C4-2B (cell line): ENCODE data around the gene THOP1.

Experiments
- H3K27ac ChIP-seq: fragments of 450-650 bp; 2 replicates; pipeline ENCODE4 v1.5.1; 2017
- ZFX ChIP-seq: fragments of 450-650 bp; IDR thresholded peaks from 2 replicates; pipeline ENCODE4 v1.6.1; 2017
- TF ChIP-seq, protein P1 (sequence below): fragments of 450-650 bp; conservative IDR thresholded peaks from 2 replicates; pipeline ENCODE4 v1.5.1; 2017; ENCODE audit warnings: mild to moderate bottlenecking

THOP1 gene

DNA sequence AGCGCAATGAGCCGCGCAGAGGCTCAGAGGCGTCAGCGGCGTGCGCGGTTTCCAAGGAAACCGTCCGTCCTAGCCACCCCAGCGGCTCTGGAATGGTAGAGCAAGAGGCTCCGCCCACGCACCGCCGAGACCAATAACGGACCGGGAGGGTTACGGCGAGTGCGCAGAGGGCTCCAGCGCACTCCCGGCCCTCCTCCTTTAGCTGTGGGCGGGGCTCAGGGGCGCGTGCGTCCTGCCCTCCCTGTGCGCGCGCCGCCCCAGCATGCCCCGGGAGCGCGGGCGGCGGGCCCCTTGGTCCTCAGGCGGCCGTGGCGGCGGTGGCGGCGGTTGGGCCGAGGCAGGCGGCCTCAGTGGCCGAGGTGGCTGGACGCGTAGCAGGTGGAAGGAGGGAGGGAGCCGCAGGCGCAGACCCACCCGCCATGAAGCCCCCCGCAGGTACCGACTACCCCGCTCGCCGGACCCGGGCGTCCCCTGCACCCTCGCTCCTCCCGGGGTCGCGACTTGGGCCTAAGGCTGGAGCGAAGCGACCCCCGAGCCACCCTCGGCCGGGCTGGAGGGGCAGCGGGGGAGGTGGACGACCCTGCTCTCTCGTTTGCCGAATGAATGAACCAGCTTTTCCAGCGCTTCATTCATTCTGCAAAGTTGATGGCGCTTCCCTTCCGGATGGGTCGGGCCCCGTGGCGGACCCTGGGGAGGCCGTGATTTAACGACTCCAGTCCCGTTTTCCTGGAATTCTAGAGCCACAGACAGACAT lies at the start of gene THOP1:
TSS of gene THOP1 (plus strand) at position 260 of the 754 bp plus-strand sequence. CDS start at position 420, 160 bp downstream.
- H3K27ac ChIP-seq, result peak within 1 kb of the TSS; percentile 97

DNA sequence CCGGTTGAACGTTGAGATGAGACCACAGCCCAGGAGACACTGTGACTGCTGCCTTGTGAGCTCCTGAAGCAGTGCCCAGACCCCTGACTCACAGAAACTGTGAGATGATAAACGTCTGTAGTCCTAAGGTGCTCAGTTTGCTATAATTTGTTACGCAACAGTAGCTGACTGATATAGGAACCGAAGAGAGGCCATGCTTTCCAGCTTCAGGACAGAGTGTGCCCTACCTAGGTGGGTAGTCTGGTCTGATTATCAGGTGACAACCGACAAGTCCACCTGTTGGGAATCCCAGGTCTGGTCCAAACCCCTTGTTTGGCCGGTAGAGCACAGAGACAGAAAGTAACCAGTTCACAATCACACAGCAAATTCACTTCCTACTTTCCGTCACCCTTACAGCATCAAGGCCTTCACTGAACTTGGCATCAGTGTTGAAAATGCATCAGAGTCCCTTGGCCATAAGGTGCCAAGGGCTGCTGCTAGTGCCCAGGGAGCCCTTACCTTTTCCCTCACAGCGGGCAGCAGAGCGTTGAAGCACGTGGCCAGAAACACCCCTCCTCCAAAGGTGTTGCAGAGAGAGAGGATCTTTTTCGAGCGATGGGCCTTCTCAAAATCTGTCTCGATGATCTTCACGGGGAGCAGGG lies 48.6 kb upstream of the THOP1 start:
- no peak for TF ChIP-seq ZFX
- TF ChIP-seq, protein P1, sequence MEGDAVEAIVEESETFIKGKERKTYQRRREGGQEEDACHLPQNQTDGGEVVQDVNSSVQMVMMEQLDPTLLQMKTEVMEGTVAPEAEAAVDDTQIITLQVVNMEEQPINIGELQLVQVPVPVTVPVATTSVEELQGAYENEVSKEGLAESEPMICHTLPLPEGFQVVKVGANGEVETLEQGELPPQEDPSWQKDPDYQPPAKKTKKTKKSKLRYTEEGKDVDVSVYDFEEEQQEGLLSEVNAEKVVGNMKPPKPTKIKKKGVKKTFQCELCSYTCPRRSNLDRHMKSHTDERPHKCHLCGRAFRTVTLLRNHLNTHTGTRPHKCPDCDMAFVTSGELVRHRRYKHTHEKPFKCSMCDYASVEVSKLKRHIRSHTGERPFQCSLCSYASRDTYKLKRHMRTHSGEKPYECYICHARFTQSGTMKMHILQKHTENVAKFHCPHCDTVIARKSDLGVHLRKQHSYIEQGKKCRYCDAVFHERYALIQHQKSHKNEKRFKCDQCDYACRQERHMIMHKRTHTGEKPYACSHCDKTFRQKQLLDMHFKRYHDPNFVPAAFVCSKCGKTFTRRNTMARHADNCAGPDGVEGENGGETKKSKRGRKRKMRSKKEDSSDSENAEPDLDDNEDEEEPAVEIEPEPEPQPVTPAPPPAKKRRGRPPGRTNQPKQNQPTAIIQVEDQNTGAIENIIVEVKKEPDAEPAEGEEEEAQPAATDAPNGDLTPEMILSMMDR, result no peak
- H3K27ac ChIP-seq, result no peak overlapping the region

More for the DNA sequence above, at the start of gene THOP1:
- TF ChIP-seq, protein P1, result no peak
- TF ChIP-seq ZFX, result peak; percentile 89; the same call in 1 of the 2 replicates

DNA sequence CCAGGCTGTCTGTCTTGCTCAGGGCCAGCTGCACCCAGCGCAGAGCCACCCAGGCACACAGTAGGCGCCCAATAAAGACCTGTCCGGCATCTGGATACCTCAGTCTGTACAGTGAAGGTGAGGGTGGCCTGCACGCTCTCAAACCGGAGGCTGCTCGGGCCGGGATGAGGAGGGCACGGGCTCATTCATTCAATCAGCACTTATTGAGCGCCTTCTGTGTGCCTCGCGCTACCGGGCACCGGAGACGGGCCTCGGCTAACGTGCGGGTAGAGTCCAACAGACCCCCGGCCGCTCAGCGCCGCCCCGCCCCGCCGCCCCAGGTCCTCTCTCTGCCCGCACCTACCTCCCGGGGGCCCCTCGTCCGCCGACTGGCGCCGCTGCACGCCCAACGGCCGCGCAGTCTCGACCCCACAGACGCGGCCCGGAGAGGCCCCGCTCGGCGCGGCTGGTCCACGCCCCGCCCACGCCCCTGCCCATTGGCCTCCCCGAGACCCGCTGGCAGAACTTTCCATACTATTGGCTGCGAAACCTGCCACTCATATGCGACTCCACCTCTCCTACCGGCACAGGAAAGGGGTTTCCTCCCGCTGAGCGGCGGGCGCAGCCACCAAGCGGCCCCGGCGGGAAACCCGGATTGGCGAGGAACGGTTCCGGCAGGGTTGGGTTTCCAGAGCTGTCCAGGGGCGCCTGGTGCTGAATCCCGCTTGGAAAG lies 45.5 kb upstream of the THOP1 start, which contains the start of gene SLC39A3:
TSS of gene SLC39A3 (minus strand) at position 416 of the 712 bp plus-strand sequence. CDS start 2,760 bp downstream, outside the sequence.
- peak within 1 kb of the TSS; percentile 69 for H3K27ac ChIP-seq
- TF ChIP-seq ZFX, result peak; percentile 73; the same call in 1 of the 2 replicates
- TF ChIP-seq, protein P1, result no peak

DNA sequence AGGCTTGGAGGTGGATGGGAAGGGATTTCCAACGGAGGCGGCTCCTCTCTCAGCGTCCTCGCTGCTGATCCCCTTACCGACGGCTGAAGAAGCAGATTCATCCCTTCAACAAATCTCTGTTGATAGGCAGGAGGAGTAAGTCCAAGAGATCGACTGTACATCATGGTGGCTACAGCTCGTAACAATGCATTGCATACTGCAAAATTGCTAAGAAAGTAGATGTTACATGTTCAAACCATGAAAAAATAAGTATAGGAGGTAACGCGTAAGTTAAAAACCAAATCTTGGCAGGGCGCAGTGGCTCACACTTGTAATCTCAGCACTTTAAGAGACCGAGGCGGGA lies 45.0 kb upstream of the THOP1 start:
- no peak overlapping the region for H3K27ac ChIP-seq
- TF ChIP-seq, protein P1, result no peak
- no peak for TF ChIP-seq ZFX

DNA sequence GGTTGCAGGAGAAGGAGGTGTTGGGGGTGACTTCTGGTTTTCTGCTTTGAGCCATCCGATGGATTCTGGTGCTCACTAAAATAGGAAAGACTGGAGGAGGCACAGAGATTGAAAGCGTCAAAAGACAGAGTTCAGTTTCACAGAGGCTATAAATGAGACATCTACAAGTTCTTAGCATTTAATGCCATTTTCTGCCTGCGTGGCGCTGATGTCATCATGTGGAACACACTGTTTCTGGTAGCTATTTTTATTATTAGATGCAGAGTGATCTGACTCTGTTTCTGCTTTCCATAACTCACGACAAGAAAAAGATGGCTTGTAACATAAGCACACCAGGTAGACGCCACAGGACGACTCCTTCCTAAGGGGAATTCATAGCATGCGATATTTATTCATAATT lies 42.2 kb upstream of the THOP1 start:
- TF ChIP-seq, protein P1, result no peak
- TF ChIP-seq ZFX, result no peak
- H3K27ac ChIP-seq, result no peak overlapping the region

DNA sequence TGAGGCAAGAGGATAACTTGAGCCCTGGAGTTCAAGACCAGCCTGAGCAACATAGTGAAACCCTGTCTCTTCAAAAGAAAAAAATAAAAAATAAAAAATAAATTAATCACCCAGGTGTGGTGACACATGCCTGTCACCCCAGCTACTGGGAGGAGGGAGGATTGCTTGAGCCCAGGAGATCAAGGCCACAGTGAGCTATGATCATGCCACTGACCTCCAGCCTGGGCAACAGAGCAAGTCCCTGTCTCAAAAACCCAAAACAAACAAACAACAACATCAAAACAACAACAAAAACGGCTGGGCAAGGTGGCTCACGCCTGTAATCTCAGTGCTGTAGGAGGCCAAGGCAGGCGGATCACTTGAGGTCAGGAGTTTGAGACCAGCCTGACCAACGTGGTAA lies 41.2 kb upstream of the THOP1 start:
- no peak overlapping the region for H3K27ac ChIP-seq
- TF ChIP-seq, protein P1, result no peak
- TF ChIP-seq ZFX, result no peak

DNA sequence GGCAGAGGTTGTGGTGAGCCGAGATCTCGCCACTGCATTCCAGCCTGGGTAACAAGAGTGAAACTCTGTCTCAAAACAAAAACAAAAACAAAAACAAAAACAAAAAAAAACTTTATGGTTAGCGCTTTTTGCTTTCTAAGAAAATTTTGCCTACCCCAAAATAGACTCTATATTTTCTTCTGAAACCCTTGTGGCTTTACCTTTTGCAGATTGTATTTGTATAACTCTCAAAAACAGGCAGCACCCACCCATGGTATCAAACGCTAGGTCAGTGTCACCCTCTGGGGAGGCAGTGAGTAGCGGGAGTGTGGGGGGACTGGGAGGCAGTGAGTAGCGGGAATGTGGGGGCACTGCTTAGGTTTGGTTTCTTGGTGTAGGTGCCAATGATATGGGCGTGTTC lies 38.0 kb upstream of the THOP1 start:
- TF ChIP-seq, protein P1, result no peak
- TF ChIP-seq ZFX, result no peak
- no peak overlapping the region for H3K27ac ChIP-seq
